C4-2B (cell line): ENCODE results near the gene EIF5AL1.
"Not testable (repeated sequence)": the region's sequence is repeated elsewhere in the genome, so short reads cannot be mapped to it uniquely, and the experiment has no call there.

Source experiments
- H3K27ac ChIP-seq: fragments of 450-650 bp; 2 replicates; pipeline ENCODE4 v1.5.1; 2017
- CTCF ChIP-seq: fragments of 450-650 bp; conservative IDR thresholded peaks from 2 replicates; pipeline ENCODE4 v1.5.1; 2017; ENCODE audit warnings: mild to moderate bottlenecking
- ZFX ChIP-seq: fragments of 450-650 bp; IDR thresholded peaks from 2 replicates; pipeline ENCODE4 v1.6.1; 2017

The EIF5AL1 gene

GRCh38 chr10:79511891-79512583 lies at the start of gene EIF5AL1:
Gene EIF5AL1 (plus strand): TSS chr10:79512533. CDS start chr10:79512650, 117 bp downstream.
- H3K27ac ChIP-seq, result not testable (repeated sequence)

DNA sequence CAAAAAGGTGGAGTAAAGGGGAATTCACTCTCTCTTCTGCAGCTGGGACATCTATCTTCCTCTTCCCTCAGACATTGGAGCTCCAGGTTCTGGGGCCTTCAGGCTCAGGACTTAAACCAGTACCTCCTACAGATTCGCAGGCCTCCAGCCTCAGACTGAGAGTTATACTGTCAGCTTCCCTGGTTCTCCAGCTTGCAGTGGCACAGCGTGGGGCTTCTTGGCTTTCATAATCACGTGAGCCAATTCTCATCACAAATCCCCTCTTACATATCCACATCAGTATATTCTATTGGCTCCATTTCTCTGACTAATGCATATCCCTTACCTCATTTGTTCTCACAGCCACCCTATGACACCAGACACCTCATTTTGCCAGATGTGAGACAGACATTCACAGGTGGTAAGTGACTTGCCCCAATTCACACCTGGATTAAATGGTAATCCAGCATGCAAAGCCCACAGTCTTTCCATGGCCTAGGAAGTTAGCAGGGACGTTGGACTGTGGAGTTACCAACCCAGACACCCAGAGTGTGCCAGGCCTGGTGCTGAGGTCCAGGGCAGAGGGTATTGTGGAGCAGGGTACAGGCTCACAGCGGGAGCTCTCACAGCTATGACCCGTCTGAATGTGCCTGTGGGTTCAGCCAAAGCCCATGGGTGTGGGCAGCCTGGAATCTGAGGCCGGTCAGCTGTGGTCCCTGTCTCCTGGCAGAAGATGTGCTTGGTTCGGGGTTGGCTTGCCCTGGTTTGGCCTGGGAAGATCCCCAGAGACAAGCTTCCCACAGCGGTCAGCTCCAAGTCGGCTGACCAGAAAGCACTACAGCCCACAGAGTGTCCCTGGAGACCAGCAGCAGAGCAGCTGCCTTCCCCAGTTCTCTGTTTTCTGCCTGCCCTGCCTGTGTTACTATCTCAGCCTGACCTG lies 48.5 kb upstream of the EIF5AL1 start:
- no peak for TF ChIP-seq CTCF
- no peak for TF ChIP-seq ZFX
- no peak overlapping the region for H3K27ac ChIP-seq

DNA sequence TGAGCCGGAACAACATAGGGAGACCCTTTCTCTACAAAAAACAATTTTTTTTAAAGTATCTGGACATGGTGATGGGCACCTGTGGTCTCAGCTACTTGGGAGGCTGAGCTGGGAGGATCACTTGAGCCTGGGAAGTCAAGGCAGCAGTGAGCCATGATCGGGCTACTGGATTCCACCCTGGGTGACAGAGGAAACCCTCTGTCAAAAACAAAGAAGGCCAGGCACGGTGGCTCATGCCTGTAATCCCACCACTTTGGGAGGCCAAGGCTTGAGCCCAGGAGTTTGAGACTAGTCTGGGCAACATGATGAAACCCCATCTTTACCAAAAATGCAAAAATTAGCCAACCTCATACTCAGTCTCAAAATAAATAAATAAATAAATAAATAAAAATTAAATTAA lies 47.0 kb upstream of the EIF5AL1 start:
- no peak overlapping the region for H3K27ac ChIP-seq
- TF ChIP-seq CTCF, result no peak
- TF ChIP-seq ZFX, result no peak

- TF ChIP-seq ZFX, result no peak
- no peak for TF ChIP-seq CTCF
- H3K27ac ChIP-seq, result no peak overlapping the region
Observed at GRCh38 chr10:79468015-79468560, 44.2 kb upstream of the EIF5AL1 start.

- H3K27ac ChIP-seq, result no peak overlapping the region
- TF ChIP-seq CTCF, result no peak
- no peak for TF ChIP-seq ZFX
Observed at GRCh38 chr10:79468841-79469585, 43.3 kb upstream of the EIF5AL1 start.

- TF ChIP-seq ZFX (no peak), CTCF (no peak)
- H3K27ac ChIP-seq, result no peak overlapping the region
Observed at GRCh38 chr10:79470096-79470495, 42.2 kb upstream of the EIF5AL1 start.

DNA sequence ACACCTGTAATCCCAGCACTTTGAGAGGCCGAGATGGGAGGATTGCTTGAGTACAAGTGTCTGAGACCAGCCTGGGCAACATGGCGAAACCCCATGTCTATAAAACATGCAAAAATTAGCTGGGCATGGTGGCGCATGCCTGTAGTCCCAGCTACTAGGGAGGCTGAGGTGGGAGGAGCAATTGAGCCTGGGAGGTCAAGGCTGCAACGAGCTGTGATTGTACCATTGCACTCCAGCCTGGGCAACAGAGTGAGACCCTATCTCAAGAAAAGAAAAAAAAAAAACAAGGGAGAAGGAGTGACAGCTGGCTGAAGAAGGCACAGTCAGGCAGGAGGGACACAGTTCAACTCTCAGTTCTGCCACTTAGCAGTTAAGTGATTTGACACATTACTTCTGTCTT lies 40.6 kb upstream of the EIF5AL1 start:
- no peak overlapping the region for H3K27ac ChIP-seq
- TF ChIP-seq CTCF (no peak), ZFX (no peak)
